BLaER1 treated with 17β-estradiol and CSF1 and Interleukin-3, amounts not matched to agents 10 nM and 100 nM (cell line): ENCODE data around the gene PIK3R3.
A peak's percentile ranks its signal among the peaks of the same experiment; 100 is the strongest.

Source experiments
- H3K27ac ChIP-seq, 11 experiments: shearing (Covaris generic); formaldehyde crosslinking; 2 replicates each; pipeline ENCODE4 v1.8.1; 2022
- H3K27me3 ChIP-seq, 11 experiments: shearing (Covaris generic); formaldehyde crosslinking; 2 replicates each; pipeline ENCODE4 v1.8.1; 2022
- H3K36me3 ChIP-seq, 11 experiments: shearing (Covaris generic); formaldehyde crosslinking; 2 replicates each; pipeline ENCODE4 v1.8.1; 2022
- H3K4me1 ChIP-seq, 10 experiments: shearing (Covaris generic); formaldehyde crosslinking; 2 replicates each; pipeline ENCODE4 v1.8.1; 2022
- H3K4me2 ChIP-seq, 11 experiments: shearing (Covaris generic); formaldehyde crosslinking; 2 replicates each; pipeline ENCODE4 v1.8.1; 2022
- H3K4me3 ChIP-seq, 10 experiments: shearing (Covaris generic); formaldehyde crosslinking; 2 replicates each; pipeline ENCODE4 v1.8.1; 2022
- H3K9ac ChIP-seq, 11 experiments: shearing (Covaris generic); formaldehyde crosslinking; 2 replicates each; pipeline ENCODE4 v1.8.1; 2022
- H3K9me3 ChIP-seq, 11 experiments: shearing (Covaris generic); formaldehyde crosslinking; replicated peaks in 1 of 11; 2 replicates each; pipeline ENCODE4 v1.8.1; 2022
- H4K20me1 ChIP-seq, 11 experiments: shearing (Covaris generic); formaldehyde crosslinking; 2 replicates each; pipeline ENCODE4 v1.8.1; 2022
- Cebpa-rat ChIP-seq, 11 experiments: shearing (Covaris generic); IDR thresholded peaks; 2 replicates each; pipeline ENCODE4 v1.8.1; 2022

PIK3R3 gene

DNA sequence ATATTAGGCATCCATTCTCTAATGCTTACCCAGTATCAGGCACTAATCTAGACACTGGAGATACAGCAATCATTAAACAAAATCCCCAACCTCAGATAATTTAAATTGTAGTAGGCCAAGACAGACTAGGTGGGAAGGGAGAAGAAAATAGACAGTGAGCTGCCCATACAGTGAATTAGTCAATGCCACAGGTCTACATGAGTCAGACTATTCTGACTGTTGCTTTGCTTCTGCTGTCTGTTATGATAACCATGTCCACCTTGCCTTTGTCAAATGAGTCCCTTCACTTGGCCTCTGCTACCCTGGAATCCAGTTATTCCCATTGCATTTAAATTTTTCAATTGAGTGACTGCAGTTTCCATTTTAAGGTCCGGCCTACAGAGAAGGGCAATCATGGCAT is 59.5 kb downstream of the PIK3R3 start:
- no peak for TF ChIP-seq Cebpa-rat (IDR thresholded peaks at IDR 0.05)
- Histone ChIP-seq H3K4me3 (no peak overlapping the region), H3K4me2 (no peak overlapping the region), H3K9me3 (no peaks in the 10 kb centered on the region), H4K20me1 (0 out of 22 replicates have a peak, but pooled peaks cover 0 to 4% (median 0%) of the 10 kb centered on the region in 11 experiments), H3K27ac (no peak overlapping the region), H3K4me1 (peaks cover 0 to 49% (median 7%) of the 10 kb centered on the region in 10 experiments; a peak in 11 of 20 replicates), H3K9ac (no peak overlapping the region), H3K36me3 (peaks cover 0 to 100% (median 91%) of the 10 kb centered on the region in 11 experiments; a peak in 18 of 22 replicates), H3K27me3 (no peaks in the 10 kb centered on the region)

DNA sequence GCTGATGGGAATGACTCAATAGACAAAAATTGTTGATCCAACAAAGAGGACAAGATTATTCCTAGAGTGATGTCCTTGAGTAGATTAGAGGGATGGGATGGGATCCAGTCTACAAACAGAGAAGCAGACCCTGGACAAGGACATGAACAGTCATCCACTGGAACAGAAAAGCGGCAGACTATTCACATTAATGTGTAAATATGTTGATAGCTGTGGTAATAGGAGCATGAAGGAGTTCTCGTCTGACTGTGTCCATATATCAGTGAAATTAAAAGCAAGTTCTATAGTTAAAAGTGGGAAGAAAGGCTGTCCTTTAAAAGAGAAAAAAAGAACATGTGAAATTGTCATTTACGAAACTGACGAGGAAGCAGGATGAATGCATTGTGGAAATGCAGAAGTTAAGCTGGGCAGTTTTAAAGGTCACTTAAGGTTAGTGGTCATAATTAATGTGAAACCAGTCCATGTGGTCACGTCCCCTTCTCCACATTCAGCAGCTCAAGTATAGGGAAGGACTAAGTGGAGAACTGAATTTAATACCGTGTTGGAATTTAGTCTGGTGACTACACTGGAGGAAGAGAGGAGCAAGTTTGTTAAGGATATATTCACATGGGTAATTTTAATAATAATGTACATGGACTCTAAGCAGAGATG is 62.1 kb downstream of the PIK3R3 start:
- H3K4me1 ChIP-seq: peaks cover 7 to 36% (median 15%) of the 10 kb centered on the region in 10 experiments; a peak in 19 of 20 replicates
- peak overlapping the region in 5 of 11 experiments; percentile 21 to 93 (median 64); a peak in 9 of 22 replicates for H3K4me2 ChIP-seq
- peak overlapping the region in 2 of 10 experiments; percentile 12 to 29; a peak in 2 of 20 replicates for H3K4me3 ChIP-seq
- H3K9me3 ChIP-seq: no peaks in the 10 kb centered on the region
- H3K27me3 ChIP-seq: no peaks in the 10 kb centered on the region
- no peaks in the 10 kb centered on the region for H4K20me1 ChIP-seq
- peak overlapping the region in 3 of 11 experiments; percentile 32 to 64 (median 54); a peak in 4 of 22 replicates for H3K9ac ChIP-seq
- H3K36me3 ChIP-seq: peaks cover 0 to 97% (median 81%) of the 10 kb centered on the region in 11 experiments; a peak in 18 of 22 replicates
- no peak for TF ChIP-seq Cebpa-rat (IDR thresholded peaks at IDR 0.05)
- peak overlapping the region in 5 of 11 experiments; percentile 27 to 81 (median 55); a peak in 8 of 22 replicates for H3K27ac ChIP-seq

DNA sequence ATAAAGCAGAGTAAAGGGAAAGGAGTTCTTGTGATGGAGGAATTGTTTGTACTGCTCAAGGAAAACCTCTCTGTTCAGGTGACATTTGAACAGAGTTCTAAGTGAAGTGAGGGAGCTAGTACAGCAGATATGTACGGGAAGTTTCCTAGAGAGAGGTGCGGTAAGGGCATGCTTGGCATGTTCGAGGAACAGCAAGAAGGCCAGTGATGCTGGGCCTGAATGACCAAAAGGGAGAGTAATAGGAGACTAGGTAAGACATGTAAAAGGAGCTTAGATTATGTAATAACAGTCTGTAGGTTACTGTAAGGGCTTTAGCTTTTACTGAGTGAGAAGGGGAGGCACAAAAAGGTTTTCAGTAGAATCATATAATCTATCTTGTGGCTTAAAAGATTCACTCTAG is 63.9 kb downstream of the PIK3R3 start:
- no peak overlapping the region for H3K4me3 ChIP-seq
- H3K9me3 ChIP-seq: no peaks in the 10 kb centered on the region
- no peaks in the 10 kb centered on the region for H3K27me3 ChIP-seq
- H3K4me1 ChIP-seq: peaks cover 10 to 43% (median 19%) of the 10 kb centered on the region in 10 experiments; a peak in 19 of 20 replicates
- H3K4me2 ChIP-seq: peak overlapping the region in 2 of 11 experiments; percentile 90 to 93; a peak in 1 of 22 replicates
- peaks cover 0 to 97% (median 84%) of the 10 kb centered on the region in 11 experiments; a peak in 18 of 22 replicates for H3K36me3 ChIP-seq
- H4K20me1 ChIP-seq: no peaks in the 10 kb centered on the region
- H3K27ac ChIP-seq: no peak overlapping the region
- no peak overlapping the region for H3K9ac ChIP-seq
- no peak for TF ChIP-seq Cebpa-rat (IDR thresholded peaks at IDR 0.05)

DNA sequence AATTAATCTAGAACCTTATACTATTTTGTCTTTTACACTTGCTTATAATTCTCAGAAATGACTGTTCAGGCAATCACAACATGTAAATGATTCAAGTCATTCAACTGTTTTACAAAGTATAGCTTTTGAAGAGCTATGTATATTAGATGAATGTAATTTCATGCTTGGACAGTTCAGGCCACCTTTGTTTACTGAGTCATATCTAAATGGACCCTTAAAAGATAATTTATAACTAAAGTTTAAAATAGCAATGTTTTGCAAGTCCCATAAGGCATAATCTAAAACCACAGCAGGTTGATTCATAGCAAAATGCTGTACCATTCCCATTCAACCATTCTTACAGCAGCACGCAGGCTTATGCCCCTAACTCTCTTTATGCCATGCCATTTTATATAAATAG is 64.8 kb downstream of the PIK3R3 start:
- no peak overlapping the region for H3K4me2 ChIP-seq
- TF ChIP-seq Cebpa-rat (IDR thresholded peaks at IDR 0.05): no peak

DNA sequence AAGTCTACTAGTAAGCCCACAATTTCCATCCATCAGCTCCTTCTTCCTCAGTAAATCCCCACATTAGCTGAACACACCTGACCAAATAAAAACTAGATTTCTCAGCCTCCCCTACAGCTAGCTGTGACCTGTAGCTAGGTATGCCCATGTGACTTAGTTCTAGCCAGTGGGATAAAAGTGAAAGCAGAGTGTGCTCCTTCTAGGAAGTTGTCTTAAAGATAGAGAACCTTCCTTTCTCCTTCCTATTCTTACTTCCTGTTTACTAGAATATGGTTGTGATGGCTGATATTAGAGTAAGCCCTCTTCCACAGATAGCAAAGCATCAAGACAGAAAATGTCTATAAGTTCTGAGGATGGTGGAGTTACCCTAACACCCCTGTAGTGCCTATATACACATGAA is 67.0 kb downstream of the PIK3R3 start:
- H3K4me1 ChIP-seq: peaks cover 22 to 35% (median 26%) of the 10 kb centered on the region in 10 experiments
- TF ChIP-seq Cebpa-rat (IDR thresholded peaks at IDR 0.05): no peak
- H3K9ac ChIP-seq: no peak overlapping the region
- H4K20me1 ChIP-seq: no peaks in the 10 kb centered on the region
- peaks cover 0 to 11% (median 2%) of the 10 kb centered on the region in 11 experiments; a peak in 6 of 22 replicates for H3K9me3 ChIP-seq
- H3K27ac ChIP-seq: peak overlapping the region in 7 of 11 experiments; percentile 6 to 41 (median 40); a peak in 9 of 22 replicates
- H3K4me2 ChIP-seq: peak overlapping the region; percentile 13 to 56 (median 41); a peak in 18 of 22 replicates
- H3K36me3 ChIP-seq: peaks cover 6 to 97% (median 82%) of the 10 kb centered on the region in 11 experiments; a peak in 21 of 22 replicates
- H3K4me3 ChIP-seq: no peak overlapping the region
- no peaks in the 10 kb centered on the region for H3K27me3 ChIP-seq

More for the DNA sequence above, 64.8 kb downstream of the PIK3R3 start:
- H4K20me1 ChIP-seq: no peaks in the 10 kb centered on the region
- peaks cover 0 to 97% (median 83%) of the 10 kb centered on the region in 11 experiments; a peak in 17 of 22 replicates for H3K36me3 ChIP-seq
- H3K9me3 ChIP-seq: no peaks in the 10 kb centered on the region
- H3K9ac ChIP-seq: no peak overlapping the region
- H3K4me1 ChIP-seq: peaks cover 18 to 43% (median 27%) of the 10 kb centered on the region in 10 experiments
- H3K4me3 ChIP-seq: no peak overlapping the region
- H3K27me3 ChIP-seq: no peaks in the 10 kb centered on the region
- no peak overlapping the region for H3K27ac ChIP-seq

DNA sequence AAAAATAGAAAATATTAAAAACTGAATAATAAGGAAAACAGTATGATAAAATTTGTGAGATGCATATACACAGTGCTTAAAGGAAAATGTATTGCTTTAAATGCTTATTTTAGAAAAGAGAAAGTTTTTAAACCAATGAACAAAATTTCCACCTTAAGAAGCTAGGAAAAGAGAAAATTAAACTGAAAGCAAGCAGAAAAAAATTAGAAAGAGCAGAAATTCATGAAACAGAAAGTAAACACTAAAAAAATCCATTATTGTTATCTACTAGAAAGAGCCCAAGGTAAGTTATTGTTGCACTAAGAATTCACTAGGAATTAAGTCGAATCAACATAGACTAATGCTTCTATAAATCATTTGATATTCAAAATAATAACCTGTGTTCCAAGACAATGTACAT is 67.7 kb downstream of the PIK3R3 start:
- peak overlapping the region in 2 of 11 experiments; percentile 41 to 56; a peak in 3 of 22 replicates for H3K4me2 ChIP-seq
- no peak for TF ChIP-seq Cebpa-rat (IDR thresholded peaks at IDR 0.05)

DNA sequence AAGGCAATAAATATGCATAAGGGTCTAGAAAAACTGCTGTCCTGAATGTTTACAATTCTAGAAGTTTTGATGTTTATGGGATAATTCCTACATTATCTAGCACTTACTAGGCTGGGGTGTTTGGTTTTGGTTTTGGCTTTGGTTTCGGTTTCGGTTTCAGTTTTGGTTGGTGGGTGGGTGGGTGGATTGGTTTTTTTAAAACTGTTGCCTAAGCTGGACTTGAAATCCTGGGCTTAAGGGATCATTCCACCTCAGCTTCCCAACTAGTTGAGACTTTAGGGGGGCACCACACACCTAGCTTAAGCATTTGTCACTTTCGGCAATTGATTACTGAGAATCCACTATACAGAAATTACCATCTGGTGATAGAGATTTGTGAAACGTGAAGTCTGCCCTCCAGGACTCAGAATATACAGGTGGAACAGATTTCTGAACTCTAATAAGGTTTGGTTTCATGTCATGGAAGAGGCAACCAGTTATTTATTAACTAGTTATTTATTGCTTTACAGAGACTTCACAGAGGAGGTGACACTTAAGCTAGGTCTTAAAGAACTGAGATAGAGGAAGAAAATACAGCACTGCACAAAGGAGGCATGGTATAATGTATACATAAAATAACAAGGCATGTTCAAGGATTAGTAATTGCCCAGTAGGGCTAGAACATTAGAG is 69.6 kb downstream of the PIK3R3 start:
- Histone ChIP-seq H3K4me2 (peak overlapping the region in 8 of 11 experiments; percentile 23 to 56 (median 45); a peak in 14 of 22 replicates), H3K4me3 (no peak overlapping the region), H3K27ac (peak overlapping the region in 6 of 11 experiments; percentile 34 to 63 (median 44); a peak in 10 of 22 replicates), H4K20me1 (no peaks in the 10 kb centered on the region), H3K9me3 (peaks cover 16 to 33% (median 25%) of the 10 kb centered on the region in 11 experiments), H3K27me3 (no peaks in the 10 kb centered on the region), H3K4me1 (peaks cover 13 to 30% (median 20%) of the 10 kb centered on the region in 10 experiments; a peak in 19 of 20 replicates), H3K36me3 (peaks cover 17 to 97% (median 82%) of the 10 kb centered on the region in 11 experiments), H3K9ac (no peak overlapping the region)
- no peak for TF ChIP-seq Cebpa-rat (IDR thresholded peaks at IDR 0.05)

More for the DNA sequence above, 67.7 kb downstream of the PIK3R3 start:
- no peaks in the 10 kb centered on the region for H3K27me3 ChIP-seq
- no peak overlapping the region for H3K27ac ChIP-seq
- H3K4me1 ChIP-seq: peaks cover 18 to 35% (median 25%) of the 10 kb centered on the region in 10 experiments
- H3K36me3 ChIP-seq: peaks cover 6 to 97% (median 82%) of the 10 kb centered on the region in 11 experiments; a peak in 21 of 22 replicates
- no peak overlapping the region for H3K4me3 ChIP-seq
- peaks cover 3 to 17% (median 9%) of the 10 kb centered on the region in 11 experiments for H3K9me3 ChIP-seq
- H4K20me1 ChIP-seq: no peaks in the 10 kb centered on the region
- no peak overlapping the region for H3K9ac ChIP-seq

DNA sequence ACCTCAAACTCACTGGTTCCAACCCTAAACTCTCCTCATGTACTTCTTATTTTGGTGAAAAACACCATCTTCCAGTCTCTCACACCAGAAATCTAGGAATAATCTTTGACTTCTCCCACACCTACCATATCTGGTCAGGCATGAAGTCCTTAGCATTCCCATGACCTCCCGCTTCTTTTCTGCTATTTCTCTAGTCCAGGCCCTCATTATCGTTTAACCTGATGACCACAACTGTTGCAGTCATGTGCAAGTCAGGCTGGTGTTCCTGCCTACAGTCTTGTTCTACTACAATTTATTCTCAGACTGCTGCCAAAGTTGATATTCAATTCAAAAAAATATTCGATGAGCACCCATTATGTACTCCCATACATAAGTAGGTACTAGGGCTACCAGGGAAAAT is 71.3 kb downstream of the PIK3R3 start:
- no peak overlapping the region for H3K4me2 ChIP-seq
- peaks cover 17 to 100% (median 87%) of the 10 kb centered on the region in 11 experiments for H3K36me3 ChIP-seq
- peaks cover 15 to 30% (median 21%) of the 10 kb centered on the region in 10 experiments; a peak in 19 of 20 replicates for H3K4me1 ChIP-seq
- H3K4me3 ChIP-seq: no peak overlapping the region
- H3K27ac ChIP-seq: no peak overlapping the region
- peaks cover 16 to 33% (median 25%) of the 10 kb centered on the region in 11 experiments for H3K9me3 ChIP-seq
- H4K20me1 ChIP-seq: no peaks in the 10 kb centered on the region
- TF ChIP-seq Cebpa-rat (IDR thresholded peaks at IDR 0.05): no peak
- H3K9ac ChIP-seq: no peak overlapping the region
- H3K27me3 ChIP-seq: no peaks in the 10 kb centered on the region
